Mucosa of gallbladder (tissue), 1 donor: ENCODE measurements around the gene KDSR. TPM values are rescaled to one million over a fixed set of nuclear protein-coding genes. Genes with fewer than 3 reads are reported as not detected.

Experiments used
- DNase-seq: peaks from one replicate; pipeline ENCODE4 v3.0.0-alpha.2; 2020; ENCODE audit warnings: low spot score
- total RNA-seq: library from RNA; stranded (reverse); gene quantifications from one replicate; pipeline ENCODE4 v1.2.1, GENCODE V29; 2021
- donor health status: DM: no; HTN: no; CAD: no.

Gene KDSR
- total RNA-seq, 1 donor from 2014 or later, result 59.4 TPM

- no peak for DNase-seq
Observed at GRCh38 chr18:63284173-63284799, 82.7 kb downstream of the KDSR start.

GRCh38 chr18:63283305-63284094, 83.5 kb downstream of the KDSR start:
- no peak for DNase-seq

GRCh38 chr18:63282793-63283192, 84.2 kb downstream of the KDSR start:
- no peak for DNase-seq

Other genes with a start within 250 kb of the KDSR start
- gene BCL2, start 47.4 kb downstream of the KDSR start, total RNA-seq, result 18.5 TPM
- gene VPS4B, start 55.3 kb upstream of the KDSR start, total RNA-seq, result 80.5 TPM
- 0.14 TPM for gene SERPINB5, start 109.8 kb upstream of the KDSR start, total RNA-seq
- not detected for gene SERPINB12, start 175.2 kb upstream of the KDSR start, total RNA-seq
- not detected for gene SERPINB13, start 220.1 kb upstream of the KDSR start, total RNA-seq